Measurements from ENCODE around the gene SLAMF1.

DNA sequence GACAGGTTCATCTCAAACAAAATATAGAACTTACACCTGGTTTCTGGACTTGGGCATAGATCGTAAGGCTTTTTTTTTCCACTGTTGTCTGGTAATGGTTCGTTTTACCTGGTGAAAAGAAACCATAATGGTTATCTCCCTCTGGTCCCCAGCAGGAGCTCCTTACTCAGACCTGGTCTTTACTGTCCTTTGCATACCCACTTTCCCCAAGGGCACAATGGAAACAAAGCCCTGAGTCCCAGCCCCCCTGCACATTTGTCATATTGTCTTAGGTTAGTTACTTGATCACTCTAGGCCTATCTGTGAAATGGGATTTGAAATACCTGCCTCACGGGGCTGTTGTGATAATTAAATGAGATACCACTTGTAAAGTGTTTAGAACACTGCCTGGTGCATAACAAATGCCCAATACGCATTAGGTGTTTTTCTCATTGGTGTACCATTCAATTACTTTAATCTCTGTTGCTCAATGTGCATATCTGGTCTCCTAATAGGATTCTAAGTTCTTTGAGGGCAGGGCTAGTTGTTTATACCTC is 27.0 kb downstream of the SLAMF1 start:
- TF ChIP-seq, protein P1, sequence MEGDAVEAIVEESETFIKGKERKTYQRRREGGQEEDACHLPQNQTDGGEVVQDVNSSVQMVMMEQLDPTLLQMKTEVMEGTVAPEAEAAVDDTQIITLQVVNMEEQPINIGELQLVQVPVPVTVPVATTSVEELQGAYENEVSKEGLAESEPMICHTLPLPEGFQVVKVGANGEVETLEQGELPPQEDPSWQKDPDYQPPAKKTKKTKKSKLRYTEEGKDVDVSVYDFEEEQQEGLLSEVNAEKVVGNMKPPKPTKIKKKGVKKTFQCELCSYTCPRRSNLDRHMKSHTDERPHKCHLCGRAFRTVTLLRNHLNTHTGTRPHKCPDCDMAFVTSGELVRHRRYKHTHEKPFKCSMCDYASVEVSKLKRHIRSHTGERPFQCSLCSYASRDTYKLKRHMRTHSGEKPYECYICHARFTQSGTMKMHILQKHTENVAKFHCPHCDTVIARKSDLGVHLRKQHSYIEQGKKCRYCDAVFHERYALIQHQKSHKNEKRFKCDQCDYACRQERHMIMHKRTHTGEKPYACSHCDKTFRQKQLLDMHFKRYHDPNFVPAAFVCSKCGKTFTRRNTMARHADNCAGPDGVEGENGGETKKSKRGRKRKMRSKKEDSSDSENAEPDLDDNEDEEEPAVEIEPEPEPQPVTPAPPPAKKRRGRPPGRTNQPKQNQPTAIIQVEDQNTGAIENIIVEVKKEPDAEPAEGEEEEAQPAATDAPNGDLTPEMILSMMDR (IDR thresholded peaks at IDR 0.05): no peak
- TF ChIP-seq POLR2A (IDR thresholded peaks at IDR 0.05): no peak

Data from uterus (tissue), 2 donors.